Measurements from ENCODE around the gene PARD3.

- TF ChIP-seq CTCF (IDR thresholded peaks at IDR 0.05), result no peak
- TF ChIP-seq EP300 (IDR thresholded peaks at IDR 0.05), result no peak
- no peak for TF ChIP-seq POLR2A (IDR thresholded peaks at IDR 0.05)
Observed at GRCh38 chr10:34618611-34619010, 196.5 kb downstream of the PARD3 start.
